ENCODE measurements around the gene QSOX1.

QSOX1 gene

DNA sequence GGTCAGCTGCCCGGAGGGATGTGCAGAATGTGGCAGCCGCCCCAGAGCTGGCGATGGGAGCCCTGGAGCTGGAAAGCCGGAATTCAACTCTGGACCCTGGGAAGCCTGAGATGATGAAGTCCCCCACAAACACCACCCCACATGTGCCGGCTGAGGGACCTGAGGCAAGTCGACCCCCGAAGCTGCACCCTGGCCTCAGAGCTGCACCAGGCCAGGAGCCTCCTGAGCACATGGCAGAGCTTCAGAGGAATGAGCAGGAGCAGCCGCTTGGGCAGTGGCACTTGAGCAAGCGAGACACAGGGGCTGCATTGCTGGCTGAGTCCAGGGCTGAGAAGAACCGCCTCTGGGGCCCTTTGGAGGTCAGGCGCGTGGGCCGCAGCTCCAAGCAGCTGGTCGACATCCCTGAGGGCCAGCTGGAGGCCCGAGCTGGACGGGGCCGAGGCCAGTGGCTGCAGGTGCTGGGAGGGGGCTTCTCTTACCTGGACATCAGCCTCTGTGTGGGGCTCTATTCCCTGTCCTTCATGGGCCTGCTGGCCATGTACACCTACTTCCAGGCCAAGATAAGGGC lies 41.9 kb downstream of the QSOX1 start:
- no peak overlapping the region for H3K9ac ChIP-seq (ENCODE audit: low read length)
- H3K4me1 ChIP-seq (ENCODE audit: low read length): no peaks in the 10 kb centered on the region

GRCh38 chr1:180197231-180197630 lies 42.6 kb downstream of the QSOX1 start:
- no peak for TF ChIP-seq EZH2phosphoT487 (IDR thresholded peaks at IDR 0.05; ENCODE audit: low read depth)
- TF ChIP-seq, protein P1, sequence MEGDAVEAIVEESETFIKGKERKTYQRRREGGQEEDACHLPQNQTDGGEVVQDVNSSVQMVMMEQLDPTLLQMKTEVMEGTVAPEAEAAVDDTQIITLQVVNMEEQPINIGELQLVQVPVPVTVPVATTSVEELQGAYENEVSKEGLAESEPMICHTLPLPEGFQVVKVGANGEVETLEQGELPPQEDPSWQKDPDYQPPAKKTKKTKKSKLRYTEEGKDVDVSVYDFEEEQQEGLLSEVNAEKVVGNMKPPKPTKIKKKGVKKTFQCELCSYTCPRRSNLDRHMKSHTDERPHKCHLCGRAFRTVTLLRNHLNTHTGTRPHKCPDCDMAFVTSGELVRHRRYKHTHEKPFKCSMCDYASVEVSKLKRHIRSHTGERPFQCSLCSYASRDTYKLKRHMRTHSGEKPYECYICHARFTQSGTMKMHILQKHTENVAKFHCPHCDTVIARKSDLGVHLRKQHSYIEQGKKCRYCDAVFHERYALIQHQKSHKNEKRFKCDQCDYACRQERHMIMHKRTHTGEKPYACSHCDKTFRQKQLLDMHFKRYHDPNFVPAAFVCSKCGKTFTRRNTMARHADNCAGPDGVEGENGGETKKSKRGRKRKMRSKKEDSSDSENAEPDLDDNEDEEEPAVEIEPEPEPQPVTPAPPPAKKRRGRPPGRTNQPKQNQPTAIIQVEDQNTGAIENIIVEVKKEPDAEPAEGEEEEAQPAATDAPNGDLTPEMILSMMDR (IDR thresholded peaks at IDR 0.05; ENCODE audit: low read depth, low read length): no peak
- H3K4me2 ChIP-seq (ENCODE audit: low read length): no peak overlapping the region

More for the DNA sequence above, 41.9 kb downstream of the QSOX1 start:
- no peaks in the 10 kb centered on the region for H3K36me3 ChIP-seq (replicated peaks; ENCODE audit: low read depth, low read length)
- no peak overlapping the region for H3K27ac ChIP-seq (ENCODE audit: low read length)
- H3K79me2 ChIP-seq (ENCODE audit: low read length): no peaks in the 10 kb centered on the region
- H4K20me1 ChIP-seq (ENCODE audit: insufficient read depth, low read length): no peaks in the 10 kb centered on the region
- H3K4me2 ChIP-seq (ENCODE audit: low read length): no peak overlapping the region
- H3K27me3 ChIP-seq (ENCODE audit: low read depth, low read length): no peaks in the 10 kb centered on the region
- no peak overlapping the region for H3K4me3 ChIP-seq (ENCODE audit: low read length)
- TF ChIP-seq, protein P1 (IDR thresholded peaks at IDR 0.05; ENCODE audit: low read depth, low read length): no peak
- TF ChIP-seq EZH2phosphoT487 (IDR thresholded peaks at IDR 0.05; ENCODE audit: low read depth): no peak
- no peak overlapping the region for H2AFZ ChIP-seq (ENCODE audit: low read depth, low read length)
- no peaks in the 10 kb centered on the region for H3K9me3 ChIP-seq (ENCODE audit: insufficient read depth, low read length)

DNA sequence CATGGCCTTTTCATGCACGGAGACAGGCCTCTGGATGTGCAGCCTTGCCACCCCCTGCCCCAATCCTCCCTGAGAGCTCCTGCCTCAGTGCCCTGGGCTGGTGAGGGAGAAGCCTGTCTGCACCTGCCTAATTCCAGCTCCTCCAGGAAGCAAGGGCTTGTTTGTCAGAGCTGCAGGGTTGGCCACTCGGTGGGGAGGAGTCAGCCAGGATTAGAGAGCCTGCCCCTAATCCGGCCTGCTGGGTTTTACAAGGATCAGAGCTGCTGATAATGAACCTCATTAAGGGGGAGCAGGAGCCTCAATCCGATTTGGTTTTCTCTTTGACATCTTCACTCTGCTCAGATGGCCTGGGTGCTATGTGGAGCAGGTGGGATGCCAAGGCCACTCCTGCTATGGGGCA lies 43.5 kb downstream of the QSOX1 start:
- H3K79me2 ChIP-seq (ENCODE audit: low read length): no peaks in the 10 kb centered on the region
- no peak overlapping the region for H2AFZ ChIP-seq (ENCODE audit: low read depth, low read length)
- H3K9me3 ChIP-seq (ENCODE audit: insufficient read depth, low read length): no peaks in the 10 kb centered on the region
- H4K20me1 ChIP-seq (ENCODE audit: insufficient read depth, low read length): no peaks in the 10 kb centered on the region
- H3K4me1 ChIP-seq (ENCODE audit: low read length): no peaks in the 10 kb centered on the region
- no peak overlapping the region for H3K27ac ChIP-seq (ENCODE audit: low read length)
- H3K9ac ChIP-seq (ENCODE audit: low read length): no peak overlapping the region
- H3K4me3 ChIP-seq (ENCODE audit: low read length): no peak overlapping the region
- TF ChIP-seq, protein P1 (IDR thresholded peaks at IDR 0.05; ENCODE audit: low read depth, low read length): no peak
- no peak for TF ChIP-seq EZH2phosphoT487 (IDR thresholded peaks at IDR 0.05; ENCODE audit: low read depth)
- H3K36me3 ChIP-seq (replicated peaks; ENCODE audit: low read depth, low read length): no peaks in the 10 kb centered on the region
- H3K4me2 ChIP-seq (ENCODE audit: low read length): no peak overlapping the region
- no peaks in the 10 kb centered on the region for H3K27me3 ChIP-seq (ENCODE audit: low read depth, low read length)

More at GRCh38 chr1:180197231-180197630, 42.6 kb downstream of the QSOX1 start:
- Histone ChIP-seq H3K4me3 (ENCODE audit: low read length) (no peak overlapping the region), H3K9me3 (ENCODE audit: insufficient read depth, low read length) (no peaks in the 10 kb centered on the region), H3K9ac (ENCODE audit: low read length) (no peak overlapping the region), H4K20me1 (ENCODE audit: insufficient read depth, low read length) (no peaks in the 10 kb centered on the region), H3K36me3 (replicated peaks; ENCODE audit: low read depth, low read length) (no peaks in the 10 kb centered on the region), H2AFZ (ENCODE audit: low read depth, low read length) (no peak overlapping the region), H3K27me3 (ENCODE audit: low read depth, low read length) (no peaks in the 10 kb centered on the region), H3K27ac (ENCODE audit: low read length) (no peak overlapping the region), H3K4me1 (ENCODE audit: low read length) (no peaks in the 10 kb centered on the region), H3K79me2 (ENCODE audit: low read length) (no peaks in the 10 kb centered on the region)

- H3K4me3 ChIP-seq (ENCODE audit: low read length): no peak overlapping the region
- no peak overlapping the region for H3K27ac ChIP-seq (ENCODE audit: low read length)
- TF ChIP-seq, protein P1 (IDR thresholded peaks at IDR 0.05; ENCODE audit: low read depth, low read length): no peak
- TF ChIP-seq EZH2phosphoT487 (IDR thresholded peaks at IDR 0.05; ENCODE audit: low read depth): no peak
- H3K4me2 ChIP-seq (ENCODE audit: low read length): no peak overlapping the region
- H3K36me3 ChIP-seq (replicated peaks; ENCODE audit: low read depth, low read length): no peaks in the 10 kb centered on the region
- H3K4me1 ChIP-seq (ENCODE audit: low read length): no peaks in the 10 kb centered on the region
- no peak overlapping the region for H2AFZ ChIP-seq (ENCODE audit: low read depth, low read length)
- no peaks in the 10 kb centered on the region for H4K20me1 ChIP-seq (ENCODE audit: insufficient read depth, low read length)
- H3K27me3 ChIP-seq (ENCODE audit: low read depth, low read length): no peaks in the 10 kb centered on the region
- H3K9ac ChIP-seq (ENCODE audit: low read length): no peak overlapping the region
- H3K9me3 ChIP-seq (ENCODE audit: insufficient read depth, low read length): no peaks in the 10 kb centered on the region
- H3K79me2 ChIP-seq (ENCODE audit: low read length): no peaks in the 10 kb centered on the region
These were observed 43.9 kb downstream of the QSOX1 start for GRCh38 chr1:180198611-180199010.

Measured in OCI-LY3 (cell line).